B cell (primary cell): ENCODE results near the gene ZNF112. TPM values are rescaled to one million over a fixed set of nuclear protein-coding genes. Genes with fewer than 3 reads are reported as not detected.
A peak's percentile ranks its signal among the peaks of the same experiment; 100 is the strongest.
"Not testable (repeated sequence)": the region's sequence is repeated elsewhere in the genome, so short reads cannot be mapped to it uniquely, and the experiment has no call there.

Experiments
- ATAC-seq: fragments of 200-7000 bp; cut with Tn5 transposase; one replicate; pipeline ENCODE4 v1.10.0; 2021; ENCODE audit warnings: low read depth, mild to moderate bottlenecking, moderate number of reproducible peaks, moderate library complexity
- CTCF ChIA-PET: fragments of 350-600 bp; sonication (Branson Sonifier 250); formaldehyde crosslinking; loops from one replicate; lab custom pipeline; 2021; ENCODE audit warnings: antibody characterized with exemption, inconsistent platforms; lab: Charles Lee
- POLR2A ChIA-PET: fragments of 350-600 bp; sonication (Branson Sonifier 250); formaldehyde crosslinking; loops from one replicate; lab custom pipeline; 2021; ENCODE audit warnings: antibody characterized with exemption; lab: Charles Lee
- DNase-seq: peaks from one replicate; pipeline ENCODE4 v3.0.0; 2013
- H2AFZ ChIP-seq: 2 replicates; pipeline ENCODE4 v1.6.1; 2012; ENCODE audit warnings: mild to moderate bottlenecking, low read depth, low read length; ENCODE audit not compliant: insufficient read depth, poor library complexity, severe bottlenecking
- H3K27ac ChIP-seq, 2 donors: 1 replicate in 1 of 2; 2 replicates in 1 of 2; pipeline ENCODE4 v1.5.1; 2012 to 2013; ENCODE audit warnings: low read length in 2 of 2, mild to moderate bottlenecking in 2 of 2, moderate library complexity in 1 of 2
- H3K27me3 ChIP-seq, 4 experiments: fragments of 200-600 bp in 1 of 4; sonication (generic) in 1 of 4; replicated peaks in 1 of 4; 1 replicate in 2 of 4; 2 replicates in 2 of 4; pipeline versions ENCODE4 v1.6.1 to v1.7.0; 2013 to 2016; ENCODE audit warnings: low read length in 3 of 4, mild to moderate bottlenecking in 2 of 4, mixed read lengths in 1 of 4, moderate library complexity in 1 of 4; ENCODE audit not compliant: insufficient read depth in 4 of 4, control insufficient read depth in 3 of 4; ENCODE audit errors: control extremely low read depth in 1 of 4
- H3K36me3 ChIP-seq, 2 experiments: replicated peaks in 1 of 2; 1 replicate in 1 of 2; 2 replicates in 1 of 2; pipeline versions ENCODE4 v1.6.1 to v1.7.1; 2013; ENCODE audit warnings: low read length in 1 of 2; ENCODE audit not compliant: insufficient read depth in 2 of 2, control insufficient read depth in 1 of 2; ENCODE audit errors: control extremely low read depth in 1 of 2, extremely low read depth in 1 of 2
- H3K4me1 ChIP-seq, 2 donors: fragments of 200-600 bp in 1 of 2; sonication (generic) in 1 of 2; 1 replicate in 1 of 2; 2 replicates in 1 of 2; pipeline versions ENCODE4 v1.5.1 to v1.6.1; 2013 to 2017; ENCODE audit warnings: low read length in 2 of 2; ENCODE audit not compliant: control insufficient read depth in 2 of 2, insufficient read depth in 2 of 2
- H3K4me2 ChIP-seq: replicated peaks from 2 replicates; pipeline ENCODE3; 2012; ENCODE audit warnings: mild to moderate bottlenecking, low read depth, low read length; ENCODE audit not compliant: poor library complexity, severe bottlenecking
- H3K4me3 ChIP-seq, 5 experiments: fragments of 200-600 bp in 1 of 5; sonication (generic) in 1 of 5; 1 replicate in 3 of 5; 2 replicates in 2 of 5; pipeline versions ENCODE4 v1.5.1 to v1.7.0; 2011 to 2016; ENCODE audit warnings: low read length in 4 of 5, mild to moderate bottlenecking in 4 of 5, low read depth in 2 of 5, control low read depth in 1 of 5, moderate library complexity in 1 of 5; ENCODE audit not compliant: insufficient read depth in 1 of 5; ENCODE audit errors: control extremely low read depth in 1 of 5, extremely low read depth in 1 of 5
- H3K79me2 ChIP-seq: fragments of 200-600 bp; sonication (generic); one replicate; pipeline ENCODE4 v1.6.0; 2016; ENCODE audit warnings: low read length; ENCODE audit not compliant: control insufficient read depth, insufficient read depth
- H3K9ac ChIP-seq: fragments of 200-600 bp; sonication (generic); 2 replicates; pipeline ENCODE4 v1.6.1; 2017; ENCODE audit warnings: mild to moderate bottlenecking, low read length, moderate library complexity
- H3K9me3 ChIP-seq, 3 donors: one replicate each; pipeline versions ENCODE4 v1.6.1 to v1.7.1; 2013; ENCODE audit warnings: low read length in 2 of 3; ENCODE audit not compliant: control insufficient read depth in 2 of 3, insufficient read depth in 1 of 3; ENCODE audit errors: control extremely low read depth in 1 of 3
- H4K20me1 ChIP-seq: 2 replicates; pipeline ENCODE4 v1.6.0; 2012; ENCODE audit warnings: mild to moderate bottlenecking, low read length; ENCODE audit not compliant: insufficient read depth, control insufficient read depth, poor library complexity, severe bottlenecking
- H3K27ac Mint-ChIP-seq: one replicate; pipeline ENCODE4 v1.8.0; 2021; ENCODE audit warnings: mixed read lengths
- H3K27me3 Mint-ChIP-seq: one replicate; pipeline ENCODE4 v1.8.0; 2021; ENCODE audit warnings: mixed read lengths
- H3K4me1 Mint-ChIP-seq: one replicate; pipeline ENCODE4 v1.8.0; 2021; ENCODE audit warnings: mixed read lengths
- H3K4me3 Mint-ChIP-seq: one replicate; pipeline ENCODE4 v1.8.0; 2021; ENCODE audit warnings: mixed read lengths
- H3K9me3 Mint-ChIP-seq: one replicate; pipeline ENCODE4 v1.8.0; 2022; ENCODE audit warnings: mixed read lengths; ENCODE audit not compliant: insufficient read depth
- EZH2 ChIP-seq: IDR thresholded peaks from 2 replicates; pipeline ENCODE4 v1.6.1; 2012; ENCODE audit warnings: borderline replicate concordance, low read depth, mild to moderate bottlenecking, moderate library complexity, low read length; ENCODE audit not compliant: insufficient read depth, poor library complexity, severe bottlenecking
- WGBS: methylation state at CpG from one replicate; pipeline ENCODE4 v1.1.5; 2013; ENCODE audit warnings: missing lambda C conversion rate; ENCODE audit not compliant: insufficient coverage; 5-methylcytosine and 5-hydroxymethylcytosine counted together
- intact Hi-C: fragments of 100-400 bp; cut with micrococcal nuclease; formaldehyde crosslinking; loops from one replicate; pipeline ENCODE4 v1.10.0; 2022
- polyA plus RNA-seq: library from polyadenylated mRNA; depleted of rRNA; stranded (reverse); fragments of >200 nt; gene quantifications from 2 replicates; pipeline ENCODE4 v1.2.3, GENCODE V29; 2012
- total RNA-seq, 2 donors: library from RNA; stranded (reverse); fragments of 120-200 nt in 1 of 2; gene quantifications; 1 replicate in 1 of 2; 2 replicates in 1 of 2; pipeline versions ENCODE4 v1.2.3 to v1.2.4, GENCODE V29; 2013 to 2022
- TF ChIP-seq, protein P1 (sequence below): fragments of 200-600 bp; IDR thresholded peaks from one replicate; pipeline ENCODE4 v1.8.0; 2022; ENCODE audit warnings: antibody characterized with exemption, mild to moderate bottlenecking

The ZNF112 gene
- total and polyA plus RNA-seq, 2 donors (not counting 1 experiment from before 2014, with no cell fraction given) = 0.51 to 1.7 TPM

DNA sequence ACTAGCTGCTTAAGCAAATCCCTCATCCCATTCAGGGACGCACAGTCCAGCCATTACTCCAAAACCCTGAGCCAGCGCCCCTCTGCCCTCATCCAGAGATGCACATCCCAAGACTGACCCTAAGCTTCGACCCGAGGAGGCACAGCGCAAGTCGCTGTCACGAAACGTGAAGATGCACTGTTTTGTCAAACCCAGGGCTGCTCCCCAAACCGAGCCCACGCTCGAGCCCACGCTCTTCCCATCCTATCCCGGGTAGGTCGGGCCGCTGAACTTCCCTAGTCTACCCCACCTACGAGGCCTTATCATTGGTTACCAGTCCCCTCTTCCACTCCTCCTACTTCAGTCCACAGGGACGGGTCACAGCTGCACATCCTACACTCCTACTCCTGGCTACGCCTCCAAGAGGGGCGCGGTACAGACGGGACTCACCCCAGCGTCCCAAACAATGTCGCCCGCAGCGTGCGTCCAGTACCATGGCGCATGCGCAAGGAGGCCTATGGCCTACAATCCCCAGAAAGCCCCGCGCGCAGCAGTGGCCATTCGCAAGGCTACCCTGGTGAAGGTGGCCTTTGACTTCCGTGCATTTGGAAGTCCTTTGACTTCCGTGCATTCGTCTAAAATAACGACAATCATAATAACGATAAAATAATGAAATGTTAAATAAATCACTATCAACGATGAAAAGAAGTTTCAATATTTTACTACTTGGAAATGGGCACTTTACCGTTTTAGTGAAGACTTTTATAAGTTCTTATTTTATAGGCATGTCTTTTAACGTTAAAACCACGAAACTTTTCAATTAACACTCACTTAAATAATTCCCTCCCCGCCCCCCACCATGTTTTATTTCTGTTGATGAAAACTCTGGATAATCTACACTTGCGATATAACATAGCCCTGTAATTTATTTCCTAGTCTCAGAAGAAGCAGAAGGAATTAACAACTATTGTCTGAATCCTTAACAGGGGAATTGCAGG is 44.9 kb upstream of the ZNF112 start, which contains the start of gene ZNF285:
ZNF285 (minus strand) TSS at position 470 of the 977 bp plus-strand sequence. CDS start 4,395 bp downstream, outside the sequence.
- no peak for TF ChIP-seq EZH2
- TF ChIP-seq, protein P1, sequence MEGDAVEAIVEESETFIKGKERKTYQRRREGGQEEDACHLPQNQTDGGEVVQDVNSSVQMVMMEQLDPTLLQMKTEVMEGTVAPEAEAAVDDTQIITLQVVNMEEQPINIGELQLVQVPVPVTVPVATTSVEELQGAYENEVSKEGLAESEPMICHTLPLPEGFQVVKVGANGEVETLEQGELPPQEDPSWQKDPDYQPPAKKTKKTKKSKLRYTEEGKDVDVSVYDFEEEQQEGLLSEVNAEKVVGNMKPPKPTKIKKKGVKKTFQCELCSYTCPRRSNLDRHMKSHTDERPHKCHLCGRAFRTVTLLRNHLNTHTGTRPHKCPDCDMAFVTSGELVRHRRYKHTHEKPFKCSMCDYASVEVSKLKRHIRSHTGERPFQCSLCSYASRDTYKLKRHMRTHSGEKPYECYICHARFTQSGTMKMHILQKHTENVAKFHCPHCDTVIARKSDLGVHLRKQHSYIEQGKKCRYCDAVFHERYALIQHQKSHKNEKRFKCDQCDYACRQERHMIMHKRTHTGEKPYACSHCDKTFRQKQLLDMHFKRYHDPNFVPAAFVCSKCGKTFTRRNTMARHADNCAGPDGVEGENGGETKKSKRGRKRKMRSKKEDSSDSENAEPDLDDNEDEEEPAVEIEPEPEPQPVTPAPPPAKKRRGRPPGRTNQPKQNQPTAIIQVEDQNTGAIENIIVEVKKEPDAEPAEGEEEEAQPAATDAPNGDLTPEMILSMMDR = no peak
- CTCF ChIA-PET = no interaction called here
- peak within 1 kb of the TSS; percentile 76 for H3K4me2 ChIP-seq
- H4K20me1 ChIP-seq = no peaks in the 10 kb centered on the region
- H3K79me2 ChIP-seq = no peaks in the 10 kb centered on the region
- DNase-seq (peak; percentile 89), ATAC-seq (peak; percentile 99)
- peaks cover 2 to 37% (median 10%) of the 10 kb centered on the region in 3 donors for H3K9me3 ChIP-seq
- peaks cover 0 to 4% of the 10 kb centered on the region in 2 experiments for H3K36me3 ChIP-seq
- H3K9ac ChIP-seq = peak within 1 kb of the TSS; percentile 73
- Mint-ChIP-seq H3K27me3 (peaks cover 5% of the 10 kb centered on the region), H3K4me1 (peaks cover 10% of the 10 kb centered on the region), H3K9me3 (peaks cover 16% of the 10 kb centered on the region), H3K27ac (peak within 1 kb of the TSS; percentile 72), H3K4me3 (peak within 1 kb of the TSS; percentile 96)
- intact Hi-C loops = loop anchor here (1.0 to 10.0 kb wide), 6 partner anchors 47 to 399 kb away; partner anchors contain the start of genes ZNF224, ZNF225, ZNF229 and ZNF230
- H3K4me3 ChIP-seq = peak within 1 kb of the TSS; percentile 59 to 77 (median 73)
- peaks cover 0 to 4% (median 1%) of the 10 kb centered on the region in 4 experiments for H3K27me3 ChIP-seq
- no peak within 1 kb of the TSS for H3K27ac ChIP-seq
- H2AFZ ChIP-seq = peak within 1 kb of the TSS; percentile 93
- 12% methylated on average over 28 of the region's 43 CpGs for WGBS
- peaks cover 0 to 13% of the 10 kb centered on the region in 2 donors for H3K4me1 ChIP-seq
- POLR2A ChIA-PET = no interaction called here

DNA sequence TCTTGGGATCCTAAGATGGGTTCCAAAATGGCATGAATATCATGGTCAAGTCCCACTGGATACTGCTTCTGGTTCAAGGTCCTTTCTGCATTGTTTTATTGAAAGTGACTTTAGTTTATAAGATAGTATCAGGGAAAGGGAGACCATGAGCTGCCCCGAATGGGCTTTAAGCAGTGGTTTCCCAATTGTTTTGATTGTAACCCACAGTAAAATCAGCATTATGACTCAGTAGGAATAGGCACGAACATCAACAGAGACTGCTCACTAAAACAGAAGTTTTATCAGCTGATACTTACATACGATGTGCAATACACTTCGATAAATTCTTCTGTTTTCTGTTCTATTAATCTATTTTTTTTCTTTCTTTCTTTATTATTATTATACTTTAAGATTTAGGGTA is 32.8 kb upstream of the ZNF112 start:
- H3K27ac Mint-ChIP-seq, H2AFZ ChIP-seq, POLR2A ChIA-PET, intact Hi-C loops, H3K79me2 ChIP-seq, H3K4me3 Mint-ChIP-seq, H3K4me2 ChIP-seq, H3K4me3 ChIP-seq, H3K9me3 ChIP-seq, CTCF ChIA-PET, H3K27ac ChIP-seq, H3K27me3 ChIP-seq, ATAC-seq, H4K20me1 ChIP-seq, H3K4me1 Mint-ChIP-seq, H3K9ac ChIP-seq, H3K27me3 Mint-ChIP-seq, H3K4me1 ChIP-seq, DNase-seq: not testable (repeated sequence)
- H3K36me3 ChIP-seq = peaks cover 4 to 32% of the 10 kb centered on the region in 2 experiments
- no CpG with 5 or more reads among the region's 4 CpGs for WGBS
- H3K9me3 Mint-ChIP-seq = peaks cover 25% of the 10 kb centered on the region
